K562 (cell line): ENCODE measurements around the gene PID1. TPM values are rescaled to one million over a fixed set of nuclear protein-coding genes. Genes with fewer than 3 reads are reported as not detected.

ENCODE experiments used
- ATAC-seq: fragments of 200-7000 bp; cut with Tn5 transposase; 3 replicates; pipeline ENCODE4 v1.9.1; 2020; ENCODE audit warnings: moderate library complexity
- BruUV-seq: library from RNA; stranded (reverse); fragments of 400-500 nt; replicated peaks from 2 replicates; lab custom pipeline; 2021; lab: Mats Ljungman, UMichigan
- CTCF ChIA-PET: fragments of 300-600 bp; formaldehyde crosslinking; extraction: SDS; loops from one replicate; lab custom pipeline; 2021; ENCODE audit warnings: low intra/inter-chr PET ratio; lab: Yijun Ruan, JAX
- POLR2A ChIA-PET: fragments of 300-600, 350-650 bp; sonication (Branson Sonifier 250); formaldehyde crosslinking; extraction: SDS; loops from one replicate; lab custom pipeline; 2021; ENCODE audit warnings: antibody characterized with exemption, inconsistent platforms; lab: Yijun Ruan, JAX
- DNase-seq, 4 experiments: peaks; one replicate each; pipeline versions ENCODE4 v3.0.0 to v3.0.0-alpha.2; 2011 to 2018; ENCODE audit warnings: low spot score in 3 of 4, mixed read lengths in 3 of 4; ENCODE audit errors: extremely low read depth in 1 of 4
- FAIRE-seq: peaks from 2 replicates; lab custom pipeline; 2011; peaks lifted over from hg19 to GRCh38; lab: Jason Lieb, UNC
- H2AFZ ChIP-seq: 2 replicates; pipeline ENCODE4 v1.6.0; 2011; ENCODE audit warnings: low read depth, low read length, control low read depth, inconsistent platforms
- H3K27ac ChIP-seq: fragments of 200-600 bp; 3 replicates; pipeline ENCODE4 v1.8.0; 2011; ENCODE audit warnings: low read depth, mild to moderate bottlenecking, control low read depth, inconsistent platforms, low read length, moderate library complexity, mixed read lengths; ENCODE audit errors: extremely low read depth
- H3K27me3 ChIP-seq, 2 experiments: fragments of 300-600 bp in 1 of 2; 2 replicates in 1 of 2; 3 replicates in 1 of 2; pipeline versions ENCODE4 v1.6.0 to v1.8.0; 2011; ENCODE audit warnings: inconsistent platforms in 2 of 2, low read length in 2 of 2, mild to moderate bottlenecking in 1 of 2, mixed read lengths in 1 of 2, moderate library complexity in 1 of 2; ENCODE audit not compliant: control insufficient read depth in 2 of 2, insufficient read depth in 2 of 2
- H3K36me3 ChIP-seq: fragments of 300-600 bp; 3 replicates; pipeline ENCODE4 v1.8.0; 2011; ENCODE audit warnings: mild to moderate bottlenecking, low read length, inconsistent platforms; ENCODE audit not compliant: control insufficient read depth, insufficient read depth
- H3K4me1 ChIP-seq, 2 experiments: fragments of 200-600 bp in 1 of 2; replicated peaks in 1 of 2; 2 replicates in 1 of 2; 3 replicates in 1 of 2; pipeline versions ENCODE4 v1.5.1 to v1.8.0; 2011; ENCODE audit warnings: inconsistent platforms in 2 of 2, low read length in 2 of 2, mild to moderate bottlenecking in 1 of 2, mixed read lengths in 1 of 2, moderate library complexity in 1 of 2; ENCODE audit not compliant: control insufficient read depth in 2 of 2, insufficient read depth in 2 of 2
- H3K4me2 ChIP-seq: 2 replicates; pipeline ENCODE4 v1.6.1; 2011; ENCODE audit warnings: low read length, control low read depth, inconsistent platforms, mixed read lengths; ENCODE audit not compliant: insufficient read depth
- H3K4me3 ChIP-seq: fragments of 200-600 bp; sonication (generic), shearing (Covaris generic); 2 replicates; pipeline ENCODE4 v1.5.1; 2016; ENCODE audit warnings: control low read depth, inconsistent platforms
- H3K79me2 ChIP-seq: fragments of 200-600 bp; 3 replicates; pipeline ENCODE4 v1.8.0; 2011; ENCODE audit warnings: low read length, inconsistent platforms; ENCODE audit not compliant: control insufficient read depth, insufficient read depth
- H3K9ac ChIP-seq, 2 experiments: 2 replicates each; pipeline versions ENCODE4 v1.6.0 to v1.6.1; 2011; ENCODE audit warnings: low read depth in 2 of 2, low read length in 2 of 2, control low read depth in 1 of 2, inconsistent platforms in 1 of 2, mild to moderate bottlenecking in 1 of 2, mixed read lengths in 1 of 2; ENCODE audit not compliant: insufficient read depth in 1 of 2
- H3K9me1 ChIP-seq: one replicate; pipeline ENCODE4 v1.6.0; 2011; ENCODE audit warnings: inconsistent platforms, mild to moderate bottlenecking, low read length, moderate library complexity; ENCODE audit not compliant: control insufficient read depth, insufficient read depth
- H3K9me3 ChIP-seq: replicated peaks from 2 replicates; pipeline ENCODE4 v1.5.1; 2011; ENCODE audit warnings: low read depth, low read length, inconsistent platforms; ENCODE audit not compliant: control insufficient read depth, insufficient read depth
- H4K20me1 ChIP-seq: replicated peaks from 2 replicates; pipeline ENCODE4 v1.6.1; 2011; ENCODE audit warnings: low read length, inconsistent platforms, mixed read lengths; ENCODE audit not compliant: control insufficient read depth, insufficient read depth
- FOXP1 ChIP-seq: sonication (generic); formaldehyde crosslinking; IDR thresholded peaks from 2 replicates; pipeline ENCODE4 v1.8.0; 2022; ENCODE audit warnings: mild to moderate bottlenecking, missing genetic modification reagents
- GABPA ChIP-seq: fragments of 200-800 bp; sonication (Bioruptor generic); conservative IDR thresholded peaks from 2 replicates; pipeline ENCODE4 v1.6.1; 2016; ENCODE audit warnings: low read depth, missing genetic modification characterization, missing compliant biosample characterization
- MBD2 ChIP-seq: sonication (generic); IDR thresholded peaks from 2 replicates; pipeline ENCODE4 v1.6.1; 2016; ENCODE audit warnings: low read depth, borderline replicate concordance
- PRMT5 ChIP-seq: sonication (generic); formaldehyde crosslinking; IDR thresholded peaks from 2 replicates; pipeline ENCODE4 v1.5.0; 2020; ENCODE audit warnings: missing genetic modification reagents
- ZKSCAN8 ChIP-seq: fragments of 200-800 bp; sonication (Bioruptor generic); IDR thresholded peaks from 2 replicates; pipeline ENCODE4 v1.6.1; 2016; ENCODE audit warnings: missing genetic modification characterization, missing compliant biosample characterization
- ZNF24 ChIP-seq: fragments of 450-650 bp; IDR thresholded peaks from 2 replicates; pipeline ENCODE4 v1.6.1; 2016
- ZNF57 ChIP-seq: fragments of 450-650 bp; formaldehyde crosslinking; IDR thresholded peaks from 2 replicates; pipeline ENCODE4 v1.4.0; 2020; ENCODE audit warnings: mild to moderate bottlenecking, moderate library complexity
- ZNF584 ChIP-seq: fragments of 200-800 bp; sonication (Bioruptor generic); IDR thresholded peaks from 2 replicates; pipeline ENCODE4 v1.6.1; 2016; ENCODE audit warnings: low read depth, mild to moderate bottlenecking, missing genetic modification characterization, missing compliant biosample characterization
- WGBS: fragments of 100-300 bp; shearing (Covaris generic); methylation state at CpG from one replicate; pipeline ENCODE4 v1.1.6; 2016; ENCODE audit warnings: low coverage, mixed read lengths; ENCODE audit not compliant: insufficient coverage; ENCODE audit errors: missing lambda C conversion rate; 5-methylcytosine and 5-hydroxymethylcytosine counted together
- in situ Hi-C: fragments of 300-500 bp; cut with MboI; formaldehyde crosslinking; loops from 4 replicates; pipeline ENCODE4 v1.15.0; 2018; ENCODE audit warnings: inconsistent platforms, mixed read lengths
- intact Hi-C: fragments of 100-400 bp; cut with micrococcal nuclease; formaldehyde crosslinking; loops from 2 replicates; pipeline ENCODE4 v1.14.2; 2022
- polyA plus RNA-seq, 8 experiments: library from polyadenylated mRNA; depleted of rRNA in 4 of 8; stranded (reverse) in 5 of 8; unstranded in 3 of 8; fragments of >200 nt; fragmentation: Nextera tagmentation in 2 of 8; fragmentation: Illumina TruSeq in 1 of 8; extraction: Ambion mirVana in 2 of 8; extraction: Trizol in 1 of 8; gene quantifications; 2 replicates each; pipeline versions ENCODE4 v1.2.1 to v1.2.3, GENCODE V29; 2011 to 2014; ENCODE audit warnings: inconsistent platforms in 1 of 8, missing spikeins in 1 of 8
- total RNA-seq, 7 experiments: library from RNA; depleted of rRNA in 6 of 7; stranded (reverse); fragments of >200 nt in 6 of 7; fragmentation: Illumina TruSeq in 2 of 7; extraction: Trizol in 2 of 7; gene quantifications; 2 replicates each; pipeline versions ENCODE4 v1.2.1 to v1.2.3, GENCODE V29; 2011 to 2021; ENCODE audit warnings: low replicate concordance in 1 of 7
- TF ChIP-seq, protein P1 (sequence below): fragments of 250-450 bp; sonication (Bioruptor Pico); IDR thresholded peaks from 2 replicates; pipeline ENCODE4 v1.5.0; 2021
- TF ChIP-seq, protein P2 (sequence below): IDR thresholded peaks from 2 replicates; pipeline ENCODE4 v1.6.1; 2016; ENCODE audit warnings: missing genetic modification characterization, missing compliant biosample characterization
- TF ChIP-seq, protein P3 (sequence below), 3 experiments: IDR thresholded peaks in 2 of 3; conservative IDR thresholded peaks in 1 of 3; 2 replicates each; pipeline ENCODE4 v1.5.1; 2011 to 2012; ENCODE audit warnings: low read length in 3 of 3, mild to moderate bottlenecking in 3 of 3, control low read depth in 2 of 3, improper control_type of control experiment in 1 of 3, inconsistent platforms in 1 of 3, low read depth in 1 of 3, mixed read lengths in 1 of 3, moderate library complexity in 1 of 3; ENCODE audit not compliant: insufficient read depth in 2 of 3
- TF ChIP-seq, protein P4 (sequence below): sonication (generic); formaldehyde crosslinking; IDR thresholded peaks from 2 replicates; pipeline ENCODE4 v1.8.1; 2023; ENCODE audit warnings: mild to moderate bottlenecking, missing genetic modification reagents

The PID1 gene
- total and polyA plus RNA-seq, 9 of the 15 experiments (the other 6 are each of a cell fraction or from before 2014, with no cell fraction given), result not detected

DNA sequence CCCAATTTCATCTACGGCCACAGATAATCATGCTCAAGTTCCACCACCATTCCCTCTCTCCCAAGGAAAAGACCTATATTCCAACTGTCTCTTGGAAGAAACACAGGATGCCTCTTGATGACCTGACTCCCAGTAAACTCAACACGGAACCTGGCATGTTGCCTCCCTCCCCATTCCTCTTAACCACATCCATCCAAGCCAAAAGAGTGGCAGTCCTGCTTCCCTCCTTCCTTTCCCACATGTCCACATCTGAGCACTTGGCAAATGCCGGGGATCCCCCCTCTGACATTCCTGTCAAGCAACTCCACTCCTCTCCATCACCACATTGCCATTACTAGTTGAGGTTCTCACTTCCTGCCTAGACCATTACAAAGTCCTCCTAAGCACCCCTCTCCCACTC is 49.4 kb downstream of the PID1 start (continued):
- TF ChIP-seq, protein P1, sequence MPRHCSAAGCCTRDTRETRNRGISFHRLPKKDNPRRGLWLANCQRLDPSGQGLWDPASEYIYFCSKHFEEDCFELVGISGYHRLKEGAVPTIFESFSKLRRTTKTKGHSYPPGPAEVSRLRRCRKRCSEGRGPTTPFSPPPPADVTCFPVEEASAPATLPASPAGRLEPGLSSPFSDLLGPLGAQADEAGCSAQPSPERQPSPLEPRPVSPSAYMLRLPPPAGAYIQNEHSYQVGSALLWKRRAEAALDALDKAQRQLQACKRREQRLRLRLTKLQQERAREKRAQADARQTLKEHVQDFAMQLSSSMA, result no peak
- no peak for TF ChIP-seq PRMT5 (CRISPR knock-in tag)
- no peak for TF ChIP-seq ZNF24
- TF ChIP-seq MBD2, result no peak
- TF ChIP-seq ZKSCAN8 (CRISPR knock-in tag), result no peak
- TF ChIP-seq, protein P2, sequence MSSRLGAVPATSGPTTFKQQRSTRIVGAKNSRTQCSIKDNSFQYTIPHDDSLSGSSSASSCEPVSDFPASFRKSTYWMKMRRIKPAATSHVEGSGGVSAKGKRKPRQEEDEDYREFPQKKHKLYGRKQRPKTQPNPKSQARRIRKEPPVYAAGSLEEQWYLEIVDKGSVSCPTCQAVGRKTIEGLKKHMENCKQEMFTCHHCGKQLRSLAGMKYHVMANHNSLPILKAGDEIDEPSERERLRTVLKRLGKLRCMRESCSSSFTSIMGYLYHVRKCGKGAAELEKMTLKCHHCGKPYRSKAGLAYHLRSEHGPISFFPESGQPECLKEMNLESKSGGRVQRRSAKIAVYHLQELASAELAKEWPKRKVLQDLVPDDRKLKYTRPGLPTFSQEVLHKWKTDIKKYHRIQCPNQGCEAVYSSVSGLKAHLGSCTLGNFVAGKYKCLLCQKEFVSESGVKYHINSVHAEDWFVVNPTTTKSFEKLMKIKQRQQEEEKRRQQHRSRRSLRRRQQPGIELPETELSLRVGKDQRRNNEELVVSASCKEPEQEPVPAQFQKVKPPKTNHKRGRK (tag), result no peak

DNA sequence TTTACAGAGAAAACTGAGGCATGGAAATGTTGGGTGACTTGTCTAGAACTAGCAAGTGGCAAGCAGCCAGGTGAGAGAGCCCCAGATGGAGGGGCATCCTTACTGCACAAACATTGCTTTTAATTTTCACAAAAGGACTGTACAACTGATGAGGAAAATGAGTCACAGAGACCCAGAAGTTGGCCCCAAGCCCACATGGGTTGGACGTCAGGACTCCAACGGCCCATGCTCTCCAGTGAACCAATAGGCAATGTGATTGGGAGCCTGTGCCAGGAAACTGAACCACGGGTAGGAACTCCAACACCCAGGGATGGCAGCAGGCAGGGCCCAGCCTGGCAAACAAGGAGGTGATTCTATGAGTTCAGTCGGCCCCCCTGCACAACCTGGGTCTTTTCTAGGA is 50.8 kb downstream of the PID1 start:
- TF ChIP-seq, protein P3, sequence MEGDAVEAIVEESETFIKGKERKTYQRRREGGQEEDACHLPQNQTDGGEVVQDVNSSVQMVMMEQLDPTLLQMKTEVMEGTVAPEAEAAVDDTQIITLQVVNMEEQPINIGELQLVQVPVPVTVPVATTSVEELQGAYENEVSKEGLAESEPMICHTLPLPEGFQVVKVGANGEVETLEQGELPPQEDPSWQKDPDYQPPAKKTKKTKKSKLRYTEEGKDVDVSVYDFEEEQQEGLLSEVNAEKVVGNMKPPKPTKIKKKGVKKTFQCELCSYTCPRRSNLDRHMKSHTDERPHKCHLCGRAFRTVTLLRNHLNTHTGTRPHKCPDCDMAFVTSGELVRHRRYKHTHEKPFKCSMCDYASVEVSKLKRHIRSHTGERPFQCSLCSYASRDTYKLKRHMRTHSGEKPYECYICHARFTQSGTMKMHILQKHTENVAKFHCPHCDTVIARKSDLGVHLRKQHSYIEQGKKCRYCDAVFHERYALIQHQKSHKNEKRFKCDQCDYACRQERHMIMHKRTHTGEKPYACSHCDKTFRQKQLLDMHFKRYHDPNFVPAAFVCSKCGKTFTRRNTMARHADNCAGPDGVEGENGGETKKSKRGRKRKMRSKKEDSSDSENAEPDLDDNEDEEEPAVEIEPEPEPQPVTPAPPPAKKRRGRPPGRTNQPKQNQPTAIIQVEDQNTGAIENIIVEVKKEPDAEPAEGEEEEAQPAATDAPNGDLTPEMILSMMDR (IDR thresholded peaks at IDR 0.05 in 2 of 3, conservative IDR thresholded peaks at IDR 0.05 in 1 of 3; ENCODE audit: insufficient read depth in 2 of 3, low read depth in 1 of 3, low read length in 3 of 3), result no peak
- no peak for TF ChIP-seq FOXP1 (CRISPR knock-in tag)
- no peak for TF ChIP-seq GABPA (tag)
- no peak for TF ChIP-seq ZNF57
- TF ChIP-seq, protein P4, sequence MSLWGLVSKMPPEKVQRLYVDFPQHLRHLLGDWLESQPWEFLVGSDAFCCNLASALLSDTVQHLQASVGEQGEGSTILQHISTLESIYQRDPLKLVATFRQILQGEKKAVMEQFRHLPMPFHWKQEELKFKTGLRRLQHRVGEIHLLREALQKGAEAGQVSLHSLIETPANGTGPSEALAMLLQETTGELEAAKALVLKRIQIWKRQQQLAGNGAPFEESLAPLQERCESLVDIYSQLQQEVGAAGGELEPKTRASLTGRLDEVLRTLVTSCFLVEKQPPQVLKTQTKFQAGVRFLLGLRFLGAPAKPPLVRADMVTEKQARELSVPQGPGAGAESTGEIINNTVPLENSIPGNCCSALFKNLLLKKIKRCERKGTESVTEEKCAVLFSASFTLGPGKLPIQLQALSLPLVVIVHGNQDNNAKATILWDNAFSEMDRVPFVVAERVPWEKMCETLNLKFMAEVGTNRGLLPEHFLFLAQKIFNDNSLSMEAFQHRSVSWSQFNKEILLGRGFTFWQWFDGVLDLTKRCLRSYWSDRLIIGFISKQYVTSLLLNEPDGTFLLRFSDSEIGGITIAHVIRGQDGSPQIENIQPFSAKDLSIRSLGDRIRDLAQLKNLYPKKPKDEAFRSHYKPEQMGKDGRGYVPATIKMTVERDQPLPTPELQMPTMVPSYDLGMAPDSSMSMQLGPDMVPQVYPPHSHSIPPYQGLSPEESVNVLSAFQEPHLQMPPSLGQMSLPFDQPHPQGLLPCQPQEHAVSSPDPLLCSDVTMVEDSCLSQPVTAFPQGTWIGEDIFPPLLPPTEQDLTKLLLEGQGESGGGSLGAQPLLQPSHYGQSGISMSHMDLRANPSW (CRISPR knock-in tag), result no peak
- TF ChIP-seq ZNF584 (CRISPR knock-in tag), result no peak
- Histone ChIP-seq H3K27me3 (no peaks in the 10 kb centered on the region), H3K9me1 (no peaks in the 10 kb centered on the region), H3K9ac (no peak overlapping the region), H3K36me3 (no peaks in the 10 kb centered on the region), H3K4me3 (no peak overlapping the region), H3K9me3 (0 out of 2 replicates have a peak, but pooled peaks cover 1% of the 10 kb centered on the region), H3K4me2 (no peak overlapping the region), H4K20me1 (no peaks in the 10 kb centered on the region), H3K79me2 (no peaks in the 10 kb centered on the region), H2AFZ (no peak overlapping the region), H3K27ac (no peak overlapping the region), H3K4me1 (no peaks in the 10 kb centered on the region)
- ATAC-seq (no peak), DNase-seq (no peak), FAIRE-seq (no peak)
- BruUV-seq, result no TSS peak
- in situ Hi-C loops (no loop called here), intact Hi-C loops (no loop called here)
- CTCF ChIA-PET, result no interaction called here
- POLR2A ChIA-PET, result no interaction called here
- WGBS, result 0% methylated on average over 4 of the region's 4 CpGs
